Measurements from ENCODE around the gene LRBA. TPM values are rescaled to one million over a fixed set of nuclear protein-coding genes. Genes with fewer than 3 reads are reported as not detected.

LRBA gene
- total RNA-seq, 1 experiment from 2014 or later = 55.3 TPM

GRCh38 chr4:150230561-150230960 is 784.5 kb downstream of the LRBA start:
- H2BK20ac ChIP-seq (ENCODE audit: low read depth, low read length, poor library complexity, severe bottlenecking) = no peak overlapping the region

More at GRCh38 chr4:150230561-150230960, 784.5 kb downstream of the LRBA start:
- Mint-ChIP-seq H3K36me3 (ENCODE audit: insufficient read depth in 1 of 3, low read depth in 3 of 3) (no peaks in the 10 kb centered on the region), H3K4me1 (peaks cover 16% of the 10 kb centered on the region in 2 experiments), H3K27me3 (ENCODE audit: low read depth) (no peaks in the 10 kb centered on the region), H3K27ac (no peak overlapping the region), H3K4me3 (no peak overlapping the region), H3K9me3 (no peaks in the 10 kb centered on the region)
- no peak overlapping the region for H3K14ac ChIP-seq (ENCODE audit: insufficient read depth, low read length)
- H2BK12ac ChIP-seq (ENCODE audit: insufficient read length, low read depth, low read length) = no peak overlapping the region
- no peak overlapping the region for H4K5ac ChIP-seq (ENCODE audit: insufficient read length, low read depth, low read length)
- no peak for DNase-seq
- no peaks in the 10 kb centered on the region; the same call in 1 of the 2 replicates for H3K4me1 ChIP-seq (ENCODE audit: insufficient read depth, low read length)
- H2AK5ac ChIP-seq (ENCODE audit: insufficient read length, low read length) = no peak overlapping the region
- no CpG with 5 or more reads among the region's 2 CpGs for WGBS (ENCODE audit: extremely low coverage, insufficient read length, low lambda C conversion rate)
- no peaks in the 10 kb centered on the region for H3K79me1 ChIP-seq (ENCODE audit: insufficient read depth, low read depth, low read length, poor library complexity, severe bottlenecking)
- H3K23me2 ChIP-seq (ENCODE audit: insufficient read length, low read depth, low read length, poor library complexity, severe bottlenecking) = no peaks in the 10 kb centered on the region
- no peak overlapping the region for H2BK5ac ChIP-seq (ENCODE audit: insufficient read length, low read length)
- no peak overlapping the region for H3K4me2 ChIP-seq (ENCODE audit: insufficient read depth, insufficient read length, low read length)
- TF ChIP-seq CTCF (conservative IDR thresholded peaks at IDR 0.05) = no peak
- H3K9ac ChIP-seq (ENCODE audit: extremely low read depth, insufficient read length, low read length) = no peak overlapping the region
- no peak overlapping the region for H3K4ac ChIP-seq (ENCODE audit: low read depth, low read length)
- no peak overlapping the region for H3K56ac ChIP-seq (ENCODE audit: insufficient read length, low read depth, low read length)
- no peak overlapping the region for H4K91ac ChIP-seq (ENCODE audit: insufficient read length, low read depth, low read length)
- no peaks in the 10 kb centered on the region for H4K20me1 ChIP-seq (ENCODE audit: control insufficient read depth, insufficient read depth, insufficient read length)
- H3K18ac ChIP-seq (ENCODE audit: insufficient read length, low read depth, low read length) = no peak overlapping the region
- H3K27ac ChIP-seq (ENCODE audit: insufficient read length, low read depth, low read length) = no peak overlapping the region
- H3K9me3 ChIP-seq (ENCODE audit: control insufficient read depth, low read depth, low read length) = no peaks in the 10 kb centered on the region
- H4K8ac ChIP-seq (replicated peaks; ENCODE audit: insufficient read length, low read depth, low read length) = no peak overlapping the region
- H3K23ac ChIP-seq (ENCODE audit: insufficient read length, low read depth, low read length) = no peak overlapping the region
- H2AFZ ChIP-seq (ENCODE audit: low read length) = no peak overlapping the region
- no peak overlapping the region for H2BK15ac ChIP-seq (ENCODE audit: low read depth, low read length)
- H2BK120ac ChIP-seq (ENCODE audit: low read depth, low read length, poor library complexity, severe bottlenecking) = no peak overlapping the region
- H3T11ph ChIP-seq (ENCODE audit: low read length) = no peak overlapping the region
- H3K27me3 ChIP-seq (ENCODE audit: insufficient read depth, low read length) = no peaks in the 10 kb centered on the region
- no peaks in the 10 kb centered on the region for H3K79me2 ChIP-seq (ENCODE audit: insufficient read depth, low read length)
